CD8-positive, alpha-beta memory T cell (primary cell): ENCODE results near the gene DNAH1. TPM values are rescaled to one million over a fixed set of nuclear protein-coding genes. Genes with fewer than 3 reads are reported as not detected.

ENCODE experiments used
- CTCF ChIA-PET: fragments of 350-600 bp; sonication (Branson Sonifier 250); formaldehyde crosslinking; loops from one replicate; lab custom pipeline; 2021; ENCODE audit warnings: antibody characterized with exemption; lab: Charles Lee
- POLR2A ChIA-PET: fragments of 350-600 bp; sonication (Branson Sonifier 250); formaldehyde crosslinking; loops from one replicate; lab custom pipeline; 2021; ENCODE audit warnings: antibody characterized with exemption; lab: Charles Lee
- DNase-seq, 5 donors: peaks; one replicate each; pipeline versions ENCODE4 v3.0.0 to v3.0.0-alpha.2; 2020 to 2022; ENCODE audit warnings: mixed read lengths in 1 of 5
- H3K27ac ChIP-seq: one replicate; pipeline ENCODE4 v1.7.0; 2013; ENCODE audit warnings: low read depth, mild to moderate bottlenecking, low read length, moderate library complexity
- H3K27me3 ChIP-seq: 2 replicates; pipeline ENCODE4 v1.7.0; 2013; ENCODE audit warnings: low read length, mild to moderate bottlenecking; ENCODE audit not compliant: insufficient read depth, poor library complexity, severe bottlenecking
- H3K36me3 ChIP-seq: 2 replicates; pipeline ENCODE4 v1.7.0; 2013; ENCODE audit warnings: mild to moderate bottlenecking, low read length, moderate library complexity; ENCODE audit not compliant: insufficient read depth
- H3K4me1 ChIP-seq: 2 replicates; pipeline ENCODE4 v1.7.0; 2013; ENCODE audit warnings: mild to moderate bottlenecking, low read length, moderate library complexity; ENCODE audit not compliant: insufficient read depth
- H3K4me3 ChIP-seq: 2 replicates; pipeline ENCODE4 v1.7.0; 2013; ENCODE audit warnings: mild to moderate bottlenecking, low read length
- H3K9me3 ChIP-seq: 2 replicates; pipeline ENCODE4 v1.7.0; 2013; ENCODE audit warnings: mild to moderate bottlenecking, low read length
- H3K27ac Mint-ChIP-seq, 8 donors: one replicate each; pipeline ENCODE4 v1.8.0; 2020 to 2021; ENCODE audit warnings: mixed read lengths in 8 of 8, mild to moderate bottlenecking in 6 of 8, inconsistent platforms in 3 of 8, moderate library complexity in 3 of 8
- H3K27me3 Mint-ChIP-seq, 2 donors: one replicate each; pipeline ENCODE4 v1.8.0; 2020 to 2021; ENCODE audit warnings: mixed read lengths in 2 of 2, mild to moderate bottlenecking in 1 of 2, moderate library complexity in 1 of 2
- H3K36me3 Mint-ChIP-seq, 3 donors: one replicate each; pipeline ENCODE4 v1.8.0; 2020 to 2021; ENCODE audit warnings: mixed read lengths in 3 of 3, inconsistent platforms in 1 of 3, mild to moderate bottlenecking in 1 of 3
- H3K4me1 Mint-ChIP-seq, 3 donors: one replicate each; pipeline ENCODE4 v1.8.0; 2020 to 2021; ENCODE audit warnings: mixed read lengths in 3 of 3, inconsistent platforms in 1 of 3, mild to moderate bottlenecking in 1 of 3
- H3K4me3 Mint-ChIP-seq, 7 donors: one replicate each; pipeline ENCODE4 v1.8.0; 2020 to 2021; ENCODE audit warnings: mixed read lengths in 7 of 7, mild to moderate bottlenecking in 6 of 7, moderate library complexity in 4 of 7, inconsistent platforms in 2 of 7
- H3K9me3 Mint-ChIP-seq, 5 donors: one replicate each; pipeline ENCODE4 v1.8.0; 2020 to 2022; ENCODE audit warnings: mixed read lengths in 5 of 5, mild to moderate bottlenecking in 3 of 5, moderate library complexity in 2 of 5, inconsistent platforms in 1 of 5
- polyA plus RNA-seq: library from polyadenylated mRNA; unstranded; fragments of 300-500 nt; fragmentation: Illumina TruSeq; gene quantifications from one replicate; pipeline ENCODE4 v1.2.3, GENCODE V29; 2021
- total RNA-seq, 2 experiments: library from RNA; stranded (reverse); gene quantifications; one replicate each; pipeline ENCODE4 v1.2.3, GENCODE V29; 2021

Gene DNAH1
- total and polyA plus RNA-seq, 3 experiments from 2014 or later = 1.0 to 7.0 (median 7.0) TPM

- CTCF ChIA-PET = interaction anchor here (0.9 to 2.6 kb wide), 6 partner anchors 16 to 89 kb away, joined by 3 to 20 read pairs (median 4); no protein-coding TSS in a partner anchor
- POLR2A ChIA-PET = no interaction called here
- peaks cover 3 to 5% (median 5%) of the 10 kb centered on the region in 3 donors for H3K4me1 Mint-ChIP-seq
- peaks cover 0 to 1% of the 10 kb centered on the region in 2 donors for H3K27me3 Mint-ChIP-seq
- peak overlapping the region in 1 of 8 donors; percentile 52 for H3K27ac Mint-ChIP-seq
- no peaks in the 10 kb centered on the region for H3K27me3 ChIP-seq
- H3K9me3 Mint-ChIP-seq = no peaks in the 10 kb centered on the region
- H3K9me3 ChIP-seq = no peaks in the 10 kb centered on the region
- no peaks in the 10 kb centered on the region for H3K36me3 ChIP-seq
- no peak overlapping the region for H3K4me3 ChIP-seq
- no peaks in the 10 kb centered on the region for H3K36me3 Mint-ChIP-seq
- H3K27ac ChIP-seq = no peak overlapping the region
- peak in 2 of 5 donors; percentile 22 to 23 for DNase-seq
- H3K4me1 ChIP-seq = no peaks in the 10 kb centered on the region
- no peak overlapping the region for H3K4me3 Mint-ChIP-seq
Measured at GRCh38 chr3:52428151-52429005, 112.3 kb downstream of the DNAH1 start.

- Histone ChIP-seq H3K9me3 (no peaks in the 10 kb centered on the region), H3K36me3 (no peaks in the 10 kb centered on the region), H3K27me3 (no peaks in the 10 kb centered on the region), H3K27ac (no peak overlapping the region), H3K4me3 (no peak overlapping the region), H3K4me1 (no peaks in the 10 kb centered on the region)
- Mint-ChIP-seq H3K4me3 (no peak overlapping the region), H3K27ac (peak overlapping the region in 1 of 8 donors; percentile 52), H3K4me1 (peaks cover 3 to 9% (median 5%) of the 10 kb centered on the region in 3 donors), H3K27me3 (peaks cover 0 to 1% of the 10 kb centered on the region in 2 donors), H3K36me3 (no peaks in the 10 kb centered on the region), H3K9me3 (no peaks in the 10 kb centered on the region)
- POLR2A ChIA-PET = no interaction called here
- no peak for DNase-seq
- CTCF ChIA-PET = interaction anchor here (1.3 to 2.6 kb wide), 4 partner anchors 15 to 22 kb away, joined by 3 to 20 read pairs (median 8); no protein-coding TSS in a partner anchor
Measured at GRCh38 chr3:52429031-52429430, 112.9 kb downstream of the DNAH1 start.

- Mint-ChIP-seq H3K36me3 (no peaks in the 10 kb centered on the region), H3K4me1 (peaks cover 3 to 9% (median 5%) of the 10 kb centered on the region in 3 donors), H3K27ac (no peak overlapping the region), H3K4me3 (no peak overlapping the region), H3K27me3 (peaks cover 0 to 1% of the 10 kb centered on the region in 2 donors), H3K9me3 (no peaks in the 10 kb centered on the region)
- Histone ChIP-seq H3K27ac (no peak overlapping the region), H3K4me1 (no peaks in the 10 kb centered on the region), H3K4me3 (no peak overlapping the region), H3K27me3 (no peaks in the 10 kb centered on the region), H3K36me3 (no peaks in the 10 kb centered on the region), H3K9me3 (no peaks in the 10 kb centered on the region)
- CTCF ChIA-PET = interaction anchor here (2.2 to 2.6 kb wide), 2 partner anchors 17 to 21 kb away, joined by 6 to 20 read pairs; no protein-coding TSS in a partner anchor
- POLR2A ChIA-PET = no interaction called here
- no peak for DNase-seq
Measured at GRCh38 chr3:52429779-52430415, 113.8 kb downstream of the DNAH1 start.

DNA sequence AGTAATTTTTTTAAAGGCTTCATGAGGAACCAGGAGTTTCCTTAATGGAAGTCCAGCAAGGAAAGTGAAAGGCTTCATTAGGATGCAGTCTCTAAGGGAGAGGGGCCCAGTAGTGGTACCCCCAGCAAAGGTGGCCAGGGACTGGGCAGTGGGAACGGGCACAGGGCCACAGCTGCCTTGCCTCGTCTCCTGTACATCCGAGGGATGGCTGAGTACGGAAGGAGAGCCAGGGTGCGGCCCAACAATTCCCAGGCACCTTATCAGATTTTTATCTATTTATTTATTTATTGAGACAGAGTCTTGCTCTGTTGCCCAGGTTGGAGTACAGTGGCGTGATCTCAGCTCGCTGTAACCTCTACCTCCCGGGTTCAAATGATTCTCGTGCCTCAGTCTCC is 114.3 kb downstream of the DNAH1 start:
- Histone ChIP-seq H3K36me3 (no peaks in the 10 kb centered on the region), H3K27ac (no peak overlapping the region), H3K4me1 (no peaks in the 10 kb centered on the region), H3K4me3 (no peak overlapping the region), H3K9me3 (no peaks in the 10 kb centered on the region), H3K27me3 (no peaks in the 10 kb centered on the region)
- POLR2A ChIA-PET = no interaction called here
- Mint-ChIP-seq H3K9me3 (no peaks in the 10 kb centered on the region), H3K4me3 (no peak overlapping the region), H3K36me3 (no peaks in the 10 kb centered on the region), H3K27ac (no peak overlapping the region), H3K4me1 (peaks cover 3 to 9% (median 5%) of the 10 kb centered on the region in 3 donors), H3K27me3 (peaks cover 0 to 1% of the 10 kb centered on the region in 2 donors)
- no peak for DNase-seq
- CTCF ChIA-PET = interaction anchor here (1.0 kb wide), 1 partner anchor 17 kb away, joined by 3 read pairs; no protein-coding TSS in a partner anchor

GRCh38 chr3:52431459-52432223 is 115.5 kb downstream of the DNAH1 start:
- Mint-ChIP-seq H3K27ac (peak overlapping the region in 1 of 8 donors; percentile 47), H3K27me3 (peaks cover 0 to 1% of the 10 kb centered on the region in 2 donors)

DNA sequence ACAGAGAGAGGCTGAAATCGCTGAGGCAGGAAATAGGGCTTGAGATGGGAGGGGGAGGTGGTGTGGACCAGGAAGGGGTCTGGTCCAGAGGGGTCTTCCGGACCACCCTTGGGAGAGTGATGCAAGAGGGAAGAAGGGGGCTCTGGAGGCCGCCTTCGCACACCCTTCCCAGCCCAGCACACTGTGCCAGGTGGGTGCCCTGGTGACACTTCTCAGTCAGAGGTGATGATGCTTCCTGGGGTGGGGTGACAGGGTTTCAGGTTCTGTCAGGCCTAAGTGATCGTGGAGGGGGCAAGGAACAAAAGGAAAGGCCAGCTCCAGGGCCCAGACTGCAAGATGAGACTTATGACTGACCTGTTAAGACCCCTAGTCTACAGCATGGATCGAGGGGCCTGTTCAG is 116.1 kb downstream of the DNAH1 start:
- H3K27ac Mint-ChIP-seq = peak overlapping the region in 2 of 8 donors; percentile 7 to 13
- ChIA-PET POLR2A (no interaction called here), CTCF (interaction anchor here (1.0 to 1.3 kb wide), 3 partner anchors 14 to 20 kb away, joined by 4 to 5 read pairs (median 4); no protein-coding TSS in a partner anchor)
- no peak overlapping the region for H3K27ac ChIP-seq
- no peaks in the 10 kb centered on the region for H3K36me3 ChIP-seq
- no peaks in the 10 kb centered on the region for H3K36me3 Mint-ChIP-seq
- DNase-seq = no peak
- H3K27me3 Mint-ChIP-seq = peaks cover 0 to 1% of the 10 kb centered on the region in 2 donors
- H3K4me1 Mint-ChIP-seq = peaks cover 3 to 9% (median 5%) of the 10 kb centered on the region in 3 donors
- H3K4me1 ChIP-seq = no peaks in the 10 kb centered on the region
- no peaks in the 10 kb centered on the region for H3K27me3 ChIP-seq
- no peaks in the 10 kb centered on the region for H3K9me3 Mint-ChIP-seq
- no peaks in the 10 kb centered on the region for H3K9me3 ChIP-seq
- no peak overlapping the region for H3K4me3 ChIP-seq
- H3K4me3 Mint-ChIP-seq = no peak overlapping the region

More at GRCh38 chr3:52431459-52432223, 115.5 kb downstream of the DNAH1 start:
- DNase-seq = no peak
- Histone ChIP-seq H3K27me3 (no peaks in the 10 kb centered on the region), H3K4me3 (no peak overlapping the region), H3K36me3 (no peaks in the 10 kb centered on the region), H3K9me3 (no peaks in the 10 kb centered on the region), H3K27ac (no peak overlapping the region), H3K4me1 (no peaks in the 10 kb centered on the region)
- no peak overlapping the region for H3K4me3 Mint-ChIP-seq
- ChIA-PET CTCF (interaction anchor here (0.9 to 1.3 kb wide), 5 partner anchors 15 to 51 kb away, joined by 3 to 5 read pairs (median 4); no protein-coding TSS in a partner anchor), POLR2A (no interaction called here)
- no peaks in the 10 kb centered on the region for H3K9me3 Mint-ChIP-seq
- H3K36me3 Mint-ChIP-seq = no peaks in the 10 kb centered on the region
- H3K4me1 Mint-ChIP-seq = peaks cover 3 to 9% (median 5%) of the 10 kb centered on the region in 3 donors

GRCh38 chr3:52432691-52433141 is 116.6 kb downstream of the DNAH1 start:
- Histone ChIP-seq H3K9me3 (no peaks in the 10 kb centered on the region), H3K4me1 (no peaks in the 10 kb centered on the region), H3K27ac (no peak overlapping the region), H3K27me3 (no peaks in the 10 kb centered on the region), H3K36me3 (no peaks in the 10 kb centered on the region), H3K4me3 (no peak overlapping the region)
- peaks cover 3 to 9% (median 5%) of the 10 kb centered on the region in 3 donors for H3K4me1 Mint-ChIP-seq
- ChIA-PET POLR2A (no interaction called here), CTCF (interaction anchor here (1.0 kb wide), 2 partner anchors 14 to 16 kb away, joined by 3 to 4 read pairs; no protein-coding TSS in a partner anchor)
- no peaks in the 10 kb centered on the region for H3K36me3 Mint-ChIP-seq
- no peaks in the 10 kb centered on the region for H3K9me3 Mint-ChIP-seq
- DNase-seq = no peak
- H3K27ac Mint-ChIP-seq = peak overlapping the region in 3 of 8 donors; percentile 13 to 30 (median 28)
- H3K27me3 Mint-ChIP-seq = peaks cover 0 to 1% of the 10 kb centered on the region in 2 donors
- no peak overlapping the region for H3K4me3 Mint-ChIP-seq
